ENCODE results near the gene BTF3.
"Not testable (repeated sequence)": the region's sequence is repeated elsewhere in the genome, so short reads cannot be mapped to it uniquely, and the experiment has no call there.

- peak in 1 of 4 experiments; percentile 30 for TF ChIP-seq CTCF (IDR thresholded peaks at IDR 0.05)
- not testable (repeated sequence) for TF ChIP-seq EP300, POLR2AphosphoS5 (IDR thresholded peaks at IDR 0.05)
Observed at GRCh38 chr5:73508521-73508920, 10.3 kb downstream of the BTF3 start.
